Occipital lobe (tissue), 2 donors: ENCODE measurements around the gene FAM200B. TPM values are rescaled to one million over a fixed set of nuclear protein-coding genes. Genes with fewer than 3 reads are reported as not detected.

Experiments used
- DNase-seq: peaks from one replicate; lab custom pipeline; 2025; lab: John Stamatoyannopoulos, UW
- total RNA-seq: library from RNA; depleted of rRNA; stranded (reverse); fragments of >200 nt; gene quantifications from one replicate; pipeline ENCODE4 v1.2.3, GENCODE V29; 2014

FAM200B gene
- total RNA-seq, result 98.4 TPM

DNA sequence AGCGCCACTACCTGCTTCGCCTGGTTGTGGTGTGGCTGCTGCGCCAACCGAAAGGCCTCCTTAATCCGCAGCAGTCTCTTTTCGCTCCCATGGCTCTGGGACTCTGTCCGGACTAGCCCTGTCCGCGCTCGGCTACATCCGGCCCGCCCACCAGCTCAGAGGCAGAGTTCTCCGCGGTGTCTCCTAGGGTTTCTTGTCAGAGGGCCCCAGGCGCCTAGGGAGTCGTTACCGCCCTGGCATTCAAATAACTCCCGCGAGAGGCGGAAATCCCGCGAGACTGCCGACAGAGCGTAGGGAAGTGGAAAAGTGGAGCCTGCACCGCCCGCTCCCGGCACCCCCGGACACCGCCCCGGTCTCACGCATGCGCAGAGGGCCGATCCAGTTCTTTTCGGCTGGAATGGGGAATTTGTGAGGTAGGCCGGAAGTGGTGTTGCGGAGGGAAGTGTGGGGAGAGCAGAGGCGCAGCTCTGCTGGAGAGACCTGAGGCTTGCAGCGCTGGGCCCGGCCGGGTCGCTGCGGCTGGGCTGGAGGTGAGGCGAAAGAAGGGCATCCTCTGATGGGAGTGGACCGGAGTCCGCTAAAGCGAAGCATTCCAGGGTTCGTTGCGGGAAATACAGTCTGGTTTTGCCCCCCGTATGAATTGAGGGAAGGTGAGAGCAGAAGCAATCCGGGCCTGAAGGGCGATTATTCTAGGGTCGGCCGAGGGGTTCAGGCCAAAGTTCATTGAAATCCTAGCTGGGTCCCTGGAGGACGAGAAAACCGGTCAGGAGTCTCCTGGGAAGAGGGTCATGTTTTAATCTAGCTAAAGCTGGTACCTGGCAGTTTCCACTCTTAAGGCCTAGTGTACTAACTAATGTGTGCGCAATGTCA is at the start of gene FAM200B:
TSS of gene FAM200B (plus strand) at position 456 of the 870 bp plus-strand sequence. CDS start 5,151 bp downstream, outside the sequence.
- peak; percentile 99 for DNase-seq

DNA sequence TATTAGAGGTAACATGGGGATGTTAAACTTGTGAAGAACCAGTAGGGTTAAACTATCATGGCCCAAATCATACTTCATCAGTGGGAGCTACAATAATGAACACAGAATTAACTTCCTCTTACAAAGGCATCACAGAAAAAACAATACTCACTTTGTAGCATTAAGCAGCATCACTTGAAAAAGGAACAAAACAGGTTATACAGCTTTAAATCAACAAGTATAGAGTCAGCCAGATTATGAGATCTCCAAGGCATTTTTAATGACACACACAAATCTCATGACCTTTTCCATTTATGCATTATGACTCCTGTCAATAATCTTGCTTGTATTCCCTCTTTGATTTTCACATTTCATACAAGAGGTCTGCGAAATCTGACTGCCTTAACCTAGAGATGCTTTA is 44.8 kb upstream of the FAM200B start:
- no peak for DNase-seq

DNA sequence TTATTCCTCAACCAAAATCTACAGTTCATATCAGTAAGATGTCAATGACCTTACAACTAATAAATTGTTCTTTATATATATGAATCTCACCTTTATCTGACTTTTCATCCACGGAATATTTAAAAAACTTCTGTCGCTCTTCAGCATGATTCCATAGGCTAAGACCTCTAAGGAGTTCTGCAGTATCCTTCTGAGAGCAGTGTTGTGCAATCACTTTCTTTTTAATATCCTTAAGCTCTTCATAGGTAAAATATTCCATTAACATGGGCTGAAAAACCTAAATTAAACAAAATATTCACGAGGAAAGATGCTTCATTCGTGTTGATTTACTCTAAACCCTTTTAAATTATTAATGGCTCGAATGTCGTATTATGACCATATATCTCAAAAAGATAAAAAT is 43.2 kb upstream of the FAM200B start:
- no peak for DNase-seq

DNA sequence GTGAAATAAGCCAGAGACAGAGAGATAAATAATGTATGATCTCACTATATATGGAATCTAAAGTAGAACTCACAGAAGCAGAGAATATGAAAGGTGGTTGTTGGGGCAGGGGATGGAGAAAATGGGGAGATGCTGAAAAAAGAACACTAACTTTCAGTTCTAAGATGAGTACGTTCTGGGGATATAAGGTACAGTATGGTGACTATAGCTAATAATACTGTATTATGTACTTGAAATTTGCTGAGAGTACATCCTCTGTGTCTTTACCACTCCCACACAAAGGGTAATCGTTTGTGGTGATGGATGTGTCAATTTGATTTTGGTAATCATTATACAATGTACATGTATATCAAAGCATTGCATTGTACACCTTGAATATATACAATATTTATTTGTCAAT is 33.0 kb upstream of the FAM200B start:
- DNase-seq, result no peak

DNA sequence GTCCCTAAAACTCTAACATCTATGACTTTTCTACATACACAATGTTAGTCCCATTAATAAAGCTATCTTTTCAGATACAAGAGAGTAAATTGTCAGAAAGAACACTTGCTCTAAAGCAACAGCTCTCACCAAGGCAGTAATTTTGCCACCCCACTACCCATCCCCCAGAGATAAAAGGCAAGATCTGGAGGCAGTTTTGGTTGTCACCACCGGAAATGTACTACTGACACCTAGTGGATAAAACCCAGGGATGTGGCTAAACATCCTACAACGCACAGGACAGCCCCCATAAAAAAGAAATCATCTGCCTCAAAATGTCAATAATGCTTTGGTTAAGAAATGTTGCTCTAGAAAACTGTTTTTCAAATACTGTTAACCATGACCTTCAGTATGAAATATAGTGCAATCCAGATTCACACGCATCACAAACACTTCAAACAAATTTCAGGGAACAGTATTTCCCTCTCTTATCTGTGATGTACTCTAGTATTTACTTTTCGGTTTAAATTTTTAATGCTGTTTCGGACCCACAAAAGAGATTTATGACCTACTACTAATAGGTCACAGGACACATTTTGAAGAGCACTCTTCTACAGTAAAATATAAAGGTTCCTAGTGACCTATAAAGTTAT is 31.6 kb upstream of the FAM200B start:
- peak; percentile 1 for DNase-seq

DNA sequence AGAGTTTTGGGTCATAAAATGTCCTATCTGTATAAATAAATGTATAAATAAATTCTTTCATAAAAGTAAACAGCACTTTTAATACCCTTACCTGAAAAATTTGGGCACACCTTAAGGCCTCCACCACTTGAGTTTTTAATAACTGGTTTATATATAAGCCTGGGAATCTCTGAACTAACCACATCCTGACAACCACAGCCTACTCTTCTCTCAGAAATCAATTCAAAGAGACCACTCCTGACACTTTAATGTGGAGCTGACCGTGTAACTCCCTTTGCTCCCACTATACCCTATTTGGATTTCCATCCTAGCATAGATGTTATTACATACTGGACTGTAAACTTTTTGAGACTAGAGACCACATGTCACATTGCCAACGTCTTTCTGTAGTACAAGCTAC is 30.0 kb upstream of the FAM200B start:
- no peak for DNase-seq

DNA sequence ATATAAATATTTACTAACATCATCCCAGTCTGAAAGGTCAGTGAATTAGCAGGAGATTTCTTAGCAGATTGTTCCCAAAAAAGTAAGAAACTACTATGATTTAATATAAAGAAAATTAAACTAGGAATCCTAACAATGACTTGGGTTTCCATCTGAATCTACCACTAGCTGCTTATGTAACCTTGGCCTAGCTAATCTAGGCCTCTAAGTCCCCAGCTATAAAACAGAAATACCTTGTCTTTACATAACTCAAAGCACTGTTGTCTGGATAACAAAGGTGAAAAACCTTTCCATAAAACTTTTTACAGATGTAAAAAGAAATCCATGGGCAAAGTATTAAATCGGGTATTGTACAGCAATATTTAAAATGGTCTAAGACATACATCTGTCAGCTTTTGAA is 29.4 kb upstream of the FAM200B start:
- no peak for DNase-seq

DNA sequence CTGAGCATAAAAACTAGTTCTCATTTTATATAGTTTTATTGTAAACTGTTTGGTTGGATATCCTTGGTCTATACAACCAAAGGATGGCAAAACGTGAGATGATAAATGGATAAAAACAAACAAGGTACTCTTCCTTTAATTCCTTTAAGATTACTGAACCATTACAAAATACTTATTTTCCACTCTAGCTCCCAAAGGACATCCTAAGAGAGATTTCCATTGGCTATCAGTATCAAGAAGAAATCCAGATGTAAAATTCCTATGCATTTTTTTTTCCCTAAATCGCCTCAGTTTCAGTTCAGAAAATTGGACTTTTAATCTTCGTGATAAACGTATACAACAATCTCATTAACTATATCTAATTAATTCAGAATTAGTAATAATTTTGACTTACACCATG is 28.8 kb upstream of the FAM200B start:
- DNase-seq, result no peak

DNA sequence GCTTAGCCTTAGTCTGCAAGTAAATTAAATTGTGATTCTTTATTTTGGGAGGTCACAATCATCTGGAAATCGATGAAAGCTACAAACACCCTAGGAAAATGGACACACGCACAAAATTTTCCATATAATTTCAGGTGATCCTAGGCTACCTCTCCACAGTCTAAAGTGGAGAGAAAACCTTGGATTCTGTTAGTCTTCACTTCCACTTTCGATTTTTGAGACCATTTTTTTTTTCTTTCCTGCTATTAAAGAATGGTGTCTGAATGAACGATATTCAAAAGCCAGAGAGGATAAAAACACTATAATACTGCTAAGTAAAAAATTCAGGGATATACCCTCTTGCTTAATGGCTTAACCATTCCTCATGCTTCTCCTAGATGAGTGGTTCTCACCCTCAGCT is 28.2 kb upstream of the FAM200B start:
- no peak for DNase-seq

DNA sequence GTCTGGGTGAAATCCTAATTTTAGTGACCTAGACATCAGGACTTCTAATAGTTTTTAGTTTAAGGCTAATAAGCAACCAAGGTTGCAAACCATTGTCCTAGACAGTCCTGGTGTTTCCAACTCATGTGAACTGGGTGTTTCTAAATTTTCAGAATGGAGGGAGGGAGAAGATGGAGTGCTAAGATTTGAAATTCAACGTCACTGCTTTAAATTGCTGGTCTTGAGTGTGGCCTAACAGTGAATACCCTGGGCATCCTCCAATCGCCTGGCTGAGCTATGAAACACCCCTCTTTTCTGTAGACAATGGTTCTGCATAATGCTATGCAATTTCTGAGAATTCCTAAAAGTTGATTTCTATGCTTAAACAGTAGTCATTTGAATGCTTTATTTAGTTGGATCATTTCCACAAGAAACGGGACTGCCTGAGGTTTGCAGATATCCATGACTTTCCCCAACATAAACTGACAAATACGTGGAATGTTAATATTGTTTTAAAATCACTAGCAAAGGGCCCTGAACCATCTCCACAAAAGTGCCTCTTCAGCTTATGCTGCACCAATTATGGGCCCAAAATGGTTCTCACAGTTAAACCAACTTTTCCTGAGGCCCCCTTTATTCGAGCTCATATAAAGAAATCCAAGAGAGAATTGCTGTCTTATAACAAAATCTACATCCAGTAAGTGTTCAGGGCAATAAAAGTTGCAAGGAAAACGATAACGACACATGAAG is 27.6 kb upstream of the FAM200B start:
- DNase-seq, result no peak

DNA sequence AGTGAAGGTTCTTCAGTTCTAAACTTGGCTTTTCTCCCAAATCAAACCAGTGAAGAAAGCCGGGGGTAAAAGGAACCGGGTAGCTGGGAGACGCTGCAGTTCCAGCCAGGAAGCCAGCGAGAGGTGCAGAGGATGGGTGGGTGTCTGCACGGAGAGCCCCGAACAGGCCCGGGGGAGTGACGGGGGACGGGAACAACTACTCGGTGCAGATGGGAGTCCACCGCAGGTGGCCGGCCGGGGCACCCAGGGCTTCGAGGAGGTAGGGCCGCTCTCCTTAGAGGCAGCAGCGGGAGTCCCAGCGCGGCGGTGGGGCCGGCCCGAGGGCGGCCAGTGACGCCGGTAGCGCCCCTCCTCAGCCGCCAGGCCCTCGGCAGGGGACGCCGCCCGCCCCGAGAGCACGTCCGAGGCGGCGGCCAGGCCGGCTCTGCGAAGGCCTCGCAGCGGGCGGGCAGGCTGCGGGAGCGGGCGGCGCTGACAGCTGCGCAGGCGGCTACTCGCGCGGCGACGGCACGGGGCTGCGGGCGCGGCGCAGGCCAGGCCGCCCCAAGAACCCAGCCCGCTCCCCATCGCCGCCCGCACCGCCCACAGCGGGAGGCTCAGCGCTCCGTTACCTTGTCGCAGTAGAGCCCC is 26.9 kb upstream of the FAM200B start:
- DNase-seq, result peak; percentile 49

DNA sequence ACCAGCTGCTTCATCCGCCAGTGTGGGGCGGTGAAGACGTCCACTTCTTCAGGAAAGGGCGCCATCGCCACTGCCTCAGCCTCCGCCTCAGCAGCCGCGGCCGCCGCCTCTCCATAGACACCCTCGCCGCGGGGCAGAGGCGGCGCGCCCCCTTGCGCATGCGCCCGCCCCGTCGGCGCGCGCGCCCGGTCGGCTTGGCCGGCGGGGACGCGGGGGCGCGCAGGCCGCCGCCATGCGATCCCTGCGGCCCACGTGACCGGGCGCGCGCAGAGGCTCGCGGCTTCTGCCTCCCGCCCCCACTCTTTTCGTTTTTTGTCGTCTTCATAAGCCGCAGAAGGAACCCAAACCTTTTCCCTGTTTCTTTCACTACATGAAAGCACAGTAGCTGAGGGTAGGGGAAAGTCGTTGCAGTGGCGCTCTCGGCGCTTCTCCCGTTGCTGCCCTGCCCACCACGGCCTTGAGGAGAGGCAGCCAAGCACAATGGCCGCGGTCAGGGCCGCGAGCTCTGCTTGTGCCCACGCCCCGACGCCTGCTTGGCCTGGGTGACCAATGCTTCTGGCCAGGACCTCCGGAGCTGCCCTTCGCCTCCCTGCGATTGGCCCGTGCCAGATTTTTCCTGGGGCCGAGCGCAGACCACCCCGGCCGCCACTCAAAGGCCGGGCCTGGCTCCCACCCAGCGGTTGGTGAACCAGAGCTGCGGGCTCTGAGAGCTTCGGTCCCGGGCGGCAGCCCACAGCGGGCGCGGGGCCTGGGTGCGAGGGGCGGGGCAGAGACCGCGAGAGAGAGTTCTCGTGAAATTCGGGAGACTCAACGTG is 26.2 kb upstream of the FAM200B start, which contains the start of gene FBXL5:
TSS of gene FBXL5 (minus strand) at position 135 of the 815 bp plus-strand sequence. CDS start at position 65, 70 bp downstream.
- DNase-seq, result peak; percentile 59

DNA sequence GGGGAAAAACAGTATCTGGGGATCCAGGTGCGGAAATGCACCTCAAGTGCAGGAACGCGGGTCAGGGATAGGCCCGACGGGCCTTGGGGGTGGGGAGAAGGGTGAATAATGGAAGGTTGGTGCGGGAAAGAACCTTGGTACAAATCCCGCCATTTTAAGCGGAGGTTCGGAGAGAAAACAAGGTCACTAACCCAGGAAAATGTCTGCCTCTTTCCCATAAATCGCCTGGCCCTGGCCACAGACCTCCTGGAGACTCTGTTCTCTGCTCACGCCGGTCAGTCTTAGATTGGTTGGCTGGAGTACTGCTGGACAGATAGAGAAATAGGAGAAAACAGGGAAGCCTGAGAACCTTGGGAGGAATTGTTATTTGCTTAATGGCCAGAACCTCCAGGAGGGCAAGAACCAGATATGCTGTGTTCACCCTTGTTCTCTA is 25.6 kb upstream of the FAM200B start:
- no peak for DNase-seq

DNA sequence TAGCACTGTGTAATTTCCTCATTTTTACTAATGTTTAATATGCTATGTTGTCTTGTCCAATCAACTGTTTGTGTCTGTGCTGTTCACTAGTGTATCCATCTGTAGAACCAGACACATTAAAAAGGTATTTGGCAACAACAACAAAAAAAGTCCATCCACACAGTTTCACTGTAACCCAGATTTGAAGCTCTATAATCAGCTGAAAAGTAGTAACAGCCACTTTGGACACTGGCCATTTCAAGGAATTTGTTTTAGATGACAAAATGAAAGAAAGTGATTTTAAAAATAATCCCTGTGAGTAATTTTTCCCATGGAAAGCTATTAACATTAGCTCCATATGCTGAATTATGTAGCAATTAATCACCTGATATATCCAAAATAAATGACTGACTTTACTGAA is 24.3 kb upstream of the FAM200B start:
- no peak for DNase-seq

DNA sequence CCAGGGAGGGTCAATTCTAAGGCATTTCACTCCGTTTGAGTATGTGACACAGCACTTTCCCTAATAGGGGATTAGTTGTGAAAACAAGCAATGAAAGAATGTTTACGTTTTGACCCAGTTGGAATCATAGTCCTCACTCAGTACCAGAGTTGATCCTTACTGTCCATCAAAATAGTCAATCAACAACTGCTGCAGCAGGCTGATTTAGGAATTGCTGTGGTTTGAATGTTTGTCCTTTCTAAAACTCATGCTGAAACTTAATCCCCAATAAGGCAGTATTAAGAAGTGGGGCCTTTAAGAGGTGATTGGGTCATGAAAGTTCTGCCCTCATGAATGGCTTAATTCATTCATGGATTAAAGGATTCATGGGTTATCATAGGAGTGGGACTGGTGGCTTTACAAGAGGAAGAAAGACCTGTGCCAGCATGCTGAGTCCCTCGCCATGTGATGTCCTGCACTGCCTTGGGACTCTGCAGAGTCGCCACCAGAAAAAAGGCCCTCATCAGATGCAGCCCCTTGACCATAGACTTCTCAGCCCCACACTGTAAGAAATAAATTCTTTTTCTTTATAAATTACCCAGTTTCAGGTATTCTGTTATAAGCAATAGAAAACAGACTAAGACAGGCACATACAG is 23.4 kb upstream of the FAM200B start:
- DNase-seq, result no peak

DNA sequence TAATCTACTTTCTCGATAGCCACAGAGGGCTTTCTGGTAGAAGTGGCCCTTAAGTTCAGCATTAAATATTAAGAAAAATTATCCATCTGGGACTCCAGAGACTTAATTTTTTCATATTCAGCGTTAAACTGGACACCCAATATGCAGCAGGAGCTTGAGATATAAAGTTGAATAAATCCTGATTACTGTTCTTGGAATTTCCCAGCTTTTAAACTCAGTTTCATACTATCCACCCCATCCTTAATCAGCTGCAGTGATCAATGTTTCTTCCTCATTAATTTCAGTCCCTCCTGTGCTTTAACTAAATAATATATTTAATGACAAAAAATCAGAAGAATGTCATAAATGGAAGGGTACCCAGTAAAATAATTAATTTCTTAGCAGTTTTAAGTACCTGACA is 22.8 kb upstream of the FAM200B start:
- DNase-seq, result no peak

DNA sequence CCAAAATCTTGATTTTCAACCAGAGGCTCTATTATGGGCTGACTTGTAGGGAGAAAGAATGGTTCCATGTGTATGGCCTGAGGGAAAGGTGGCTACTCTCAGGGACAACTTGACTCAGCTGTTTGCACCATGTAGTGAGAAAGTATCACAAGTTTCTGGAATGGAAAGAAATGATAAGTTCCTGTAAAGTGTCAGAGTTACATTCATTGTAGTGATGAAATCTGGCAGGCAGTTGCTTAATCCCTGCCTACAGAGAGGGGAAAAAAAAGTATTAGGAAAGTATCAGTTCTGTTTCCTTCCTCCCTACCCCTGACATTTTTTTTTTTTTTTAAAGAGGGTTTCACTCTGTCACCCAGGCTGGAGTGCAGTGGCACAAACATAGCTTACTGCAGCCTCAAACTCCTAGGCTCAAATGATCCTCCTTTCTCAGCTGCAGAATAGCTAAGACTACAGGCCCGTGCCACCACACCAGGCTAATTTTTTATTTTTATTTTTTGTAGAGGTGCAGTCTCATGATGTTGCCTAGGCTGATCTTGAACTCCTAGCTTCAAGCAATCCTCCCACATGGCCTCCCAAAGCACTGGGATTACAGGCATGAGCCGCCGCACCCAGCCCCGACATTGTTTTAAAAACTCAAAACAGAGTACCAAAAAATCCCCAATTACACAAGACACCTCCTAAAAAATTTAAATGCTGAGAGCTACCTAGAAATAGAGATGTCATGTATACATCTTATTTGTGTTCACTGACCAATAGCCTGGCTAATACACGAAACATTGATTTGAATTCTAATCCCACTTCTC is 21.7 kb upstream of the FAM200B start:
- DNase-seq, result no peak

DNA sequence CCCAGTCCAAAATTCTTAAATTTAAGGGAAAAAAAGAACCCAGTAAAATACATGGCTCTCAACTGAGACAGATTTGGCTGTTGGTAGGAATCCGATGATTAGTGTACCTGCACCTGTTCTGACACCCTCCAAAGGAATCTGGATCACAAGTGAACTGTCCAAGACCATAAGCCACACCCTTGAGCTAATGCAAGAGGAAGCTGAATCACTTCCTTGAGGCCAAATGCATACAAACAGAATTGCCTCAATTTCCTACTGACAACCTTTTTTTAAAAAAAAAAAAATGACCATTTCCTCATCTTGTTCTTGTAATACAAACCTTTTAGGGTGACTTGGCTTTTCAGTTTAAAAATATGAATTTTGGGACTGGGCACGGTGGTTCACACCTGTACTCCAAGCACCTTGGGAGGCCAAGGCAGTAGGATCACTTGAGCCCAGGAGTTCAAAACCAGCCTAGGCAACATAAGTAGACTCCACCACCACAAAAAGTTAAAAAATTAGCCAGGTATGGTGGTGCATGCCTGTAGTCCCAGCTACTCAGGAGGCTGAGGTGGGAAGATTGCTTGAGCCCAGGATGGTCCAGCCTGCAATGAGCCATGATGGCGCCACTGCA is 15.8 kb upstream of the FAM200B start:
- no peak for DNase-seq

DNA sequence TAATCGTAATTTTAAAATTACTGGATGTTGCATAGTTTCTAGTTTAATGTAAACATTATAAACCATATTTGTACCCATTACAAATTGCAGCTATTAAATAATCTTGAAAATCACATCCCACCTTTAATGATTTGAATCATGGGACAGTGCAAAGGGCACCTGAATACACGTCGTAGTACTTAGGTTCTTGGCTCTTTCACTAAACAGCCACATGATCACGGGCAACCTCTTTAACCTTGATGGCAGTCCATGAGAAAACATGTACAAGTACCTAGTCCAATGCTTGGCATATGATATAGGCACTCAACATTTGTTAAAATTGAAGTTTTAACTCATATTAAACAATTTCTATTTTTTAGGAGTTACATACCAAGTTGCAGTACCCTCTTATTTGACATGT is 14.6 kb upstream of the FAM200B start:
- no peak for DNase-seq
